Activated CD8-positive, alpha-beta memory T cell treated with anti-CD3 and anti-CD28 coated beads for 1 hour (primary cell): ENCODE data around the gene OR4D2.

Experiments used
- DNase-seq, 2 donors: peaks; one replicate each; pipeline ENCODE4 v3.0.0-alpha.2; 2020; ENCODE audit warnings: low read depth in 1 of 2; ENCODE audit errors: extremely low read depth in 1 of 2

OR4D2 gene

GRCh38 chr17:58205936-58206335 lies 39.2 kb downstream of the OR4D2 start:
- DNase-seq, result no peak

- no peak for DNase-seq
These were observed 40.7 kb downstream of the OR4D2 start for GRCh38 chr17:58207451-58207850.

GRCh38 chr17:58208344-58208743 lies 41.6 kb downstream of the OR4D2 start:
- DNase-seq, result no peak

GRCh38 chr17:58210922-58211321 lies 44.1 kb downstream of the OR4D2 start:
- no peak for DNase-seq

- DNase-seq, result no peak
These were observed 48.9 kb downstream of the OR4D2 start for GRCh38 chr17:58215685-58216084.

GRCh38 chr17:58217766-58218165 lies 51.0 kb downstream of the OR4D2 start:
- DNase-seq, result no peak

- peak; percentile 83 to 92 for DNase-seq
These were observed 52.4 kb downstream of the OR4D2 start, which contains the start of gene MKS1 for GRCh38 chr17:58219007-58219788. Gene MKS1, minus strand, starts transcription at chr17:58219255. Its CDS starts 25 bp downstream, at chr17:58219230.

GRCh38 chr17:58219789-58220183 lies 53.0 kb downstream of the OR4D2 start:
- DNase-seq, result no peak
